ENCODE measurements around the gene SLC39A12. TPM values are rescaled to one million over a fixed set of nuclear protein-coding genes. Genes with fewer than 3 reads are reported as not detected.

SLC39A12 gene
- total RNA-seq, 4 donors from 2014 or later, result 0.11 TPM; not detected in 3

DNA sequence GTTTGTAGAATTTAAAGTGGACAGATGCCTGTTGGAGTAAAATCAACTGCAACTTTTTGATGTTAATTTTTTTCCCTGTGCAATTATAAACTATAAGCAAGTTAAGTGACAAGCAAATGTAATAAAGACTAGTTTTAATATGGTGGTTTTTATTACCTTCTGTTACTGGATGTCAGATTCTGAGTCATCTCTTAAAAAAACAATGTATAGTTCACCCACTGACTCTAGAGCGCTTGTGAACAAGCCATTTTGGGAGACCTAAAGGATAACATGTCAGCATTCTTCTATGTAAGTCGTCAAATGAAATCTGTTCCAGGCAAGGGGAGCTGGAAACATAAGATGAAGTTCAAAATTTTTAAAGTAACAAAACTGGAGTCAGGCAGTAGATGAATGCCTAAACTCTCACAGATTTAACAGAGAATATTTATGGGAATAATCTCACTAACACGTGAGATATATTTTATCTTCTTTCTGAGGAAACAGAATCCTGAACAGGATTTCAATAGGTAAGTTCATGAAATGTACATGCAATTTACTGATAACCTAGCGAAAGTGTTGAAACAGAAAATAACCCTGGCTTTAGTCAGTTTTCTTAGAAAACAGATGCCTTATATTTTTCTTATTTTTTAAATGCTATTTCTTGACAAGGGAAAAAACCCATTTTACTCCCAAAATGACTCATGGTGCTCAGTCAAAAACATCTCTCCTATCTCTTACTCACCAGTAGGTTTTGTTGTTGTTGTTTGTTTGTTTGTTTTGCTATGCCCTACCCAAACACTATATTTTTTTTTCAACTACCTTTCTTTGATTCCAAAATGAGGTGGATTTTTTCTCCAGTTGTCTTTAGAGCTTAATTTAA lies 91.7 kb downstream of the SLC39A12 start:
- 74 to 81% methylated on average over 4 of the region's 4 CpGs for WGBS, 2 donors

DNA sequence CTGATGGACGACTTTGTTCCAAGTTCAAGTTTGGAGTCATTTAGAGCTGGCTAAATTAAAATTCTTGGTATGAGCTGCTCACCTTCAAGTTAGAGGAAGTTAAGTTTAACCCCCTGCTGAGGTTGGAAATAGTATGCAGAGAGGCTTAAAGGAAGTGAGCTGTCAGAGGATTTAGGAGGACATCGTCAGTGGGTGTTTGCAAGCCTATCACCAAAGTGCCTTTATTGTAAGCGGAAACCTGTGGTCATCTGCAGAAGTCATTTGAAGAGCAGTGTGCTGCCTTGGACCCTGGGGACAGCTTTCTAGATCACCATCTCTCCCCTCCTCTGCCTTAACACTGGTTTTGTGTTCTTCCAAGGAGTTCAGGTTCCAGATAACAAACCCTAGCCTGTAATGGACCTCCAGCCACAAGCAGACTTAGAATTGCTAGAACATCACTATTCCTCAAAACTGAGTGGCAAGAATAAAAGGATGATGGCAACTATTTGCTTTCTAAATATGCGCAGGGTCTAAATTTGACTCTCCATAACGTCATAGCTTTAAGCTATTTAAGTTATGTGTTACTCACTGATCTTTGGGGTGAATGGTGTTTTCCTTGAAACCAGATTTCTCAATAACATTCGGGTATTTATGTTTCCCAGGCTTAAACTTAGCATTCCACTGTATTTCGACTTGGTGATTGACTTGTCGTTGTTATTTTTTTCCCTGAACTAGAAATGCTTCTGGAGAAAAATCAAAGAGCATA lies 93.4 kb downstream of the SLC39A12 start:
- Histone ChIP-seq H3K36me3 (no peaks in the 10 kb centered on the region), H3K27me3 (no peaks in the 10 kb centered on the region), H3K4me3 (replicated peaks in 1 of 3) (no peak overlapping the region), H3K27ac (no peak overlapping the region), H3K4me1 (no peaks in the 10 kb centered on the region), H3K9me3 (no peaks in the 10 kb centered on the region)
- no peak for TF ChIP-seq POLR2A (IDR thresholded peaks at IDR 0.05)
- TF ChIP-seq, protein P1, sequence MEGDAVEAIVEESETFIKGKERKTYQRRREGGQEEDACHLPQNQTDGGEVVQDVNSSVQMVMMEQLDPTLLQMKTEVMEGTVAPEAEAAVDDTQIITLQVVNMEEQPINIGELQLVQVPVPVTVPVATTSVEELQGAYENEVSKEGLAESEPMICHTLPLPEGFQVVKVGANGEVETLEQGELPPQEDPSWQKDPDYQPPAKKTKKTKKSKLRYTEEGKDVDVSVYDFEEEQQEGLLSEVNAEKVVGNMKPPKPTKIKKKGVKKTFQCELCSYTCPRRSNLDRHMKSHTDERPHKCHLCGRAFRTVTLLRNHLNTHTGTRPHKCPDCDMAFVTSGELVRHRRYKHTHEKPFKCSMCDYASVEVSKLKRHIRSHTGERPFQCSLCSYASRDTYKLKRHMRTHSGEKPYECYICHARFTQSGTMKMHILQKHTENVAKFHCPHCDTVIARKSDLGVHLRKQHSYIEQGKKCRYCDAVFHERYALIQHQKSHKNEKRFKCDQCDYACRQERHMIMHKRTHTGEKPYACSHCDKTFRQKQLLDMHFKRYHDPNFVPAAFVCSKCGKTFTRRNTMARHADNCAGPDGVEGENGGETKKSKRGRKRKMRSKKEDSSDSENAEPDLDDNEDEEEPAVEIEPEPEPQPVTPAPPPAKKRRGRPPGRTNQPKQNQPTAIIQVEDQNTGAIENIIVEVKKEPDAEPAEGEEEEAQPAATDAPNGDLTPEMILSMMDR (IDR thresholded peaks at IDR 0.05), result no peak
- intact Hi-C loops (cut with DNase I), result no loop called here
- 82 to 87% methylated on average over 8 of the region's 8 CpGs for whole genome bisulfite sequencing, 2 donors
- no peak for DNase-seq

More for the DNA sequence above, 91.7 kb downstream of the SLC39A12 start:
- Histone ChIP-seq H3K9me3 (no peaks in the 10 kb centered on the region), H3K4me3 (replicated peaks in 1 of 3) (no peak overlapping the region), H3K4me1 (no peaks in the 10 kb centered on the region), H3K27ac (no peak overlapping the region), H3K36me3 (no peaks in the 10 kb centered on the region), H3K27me3 (no peaks in the 10 kb centered on the region)
- TF ChIP-seq, protein P1 (IDR thresholded peaks at IDR 0.05), result no peak
- TF ChIP-seq POLR2A (IDR thresholded peaks at IDR 0.05), result no peak
- intact Hi-C loops (cut with DNase I), result no loop called here
- no peak for DNase-seq

DNA sequence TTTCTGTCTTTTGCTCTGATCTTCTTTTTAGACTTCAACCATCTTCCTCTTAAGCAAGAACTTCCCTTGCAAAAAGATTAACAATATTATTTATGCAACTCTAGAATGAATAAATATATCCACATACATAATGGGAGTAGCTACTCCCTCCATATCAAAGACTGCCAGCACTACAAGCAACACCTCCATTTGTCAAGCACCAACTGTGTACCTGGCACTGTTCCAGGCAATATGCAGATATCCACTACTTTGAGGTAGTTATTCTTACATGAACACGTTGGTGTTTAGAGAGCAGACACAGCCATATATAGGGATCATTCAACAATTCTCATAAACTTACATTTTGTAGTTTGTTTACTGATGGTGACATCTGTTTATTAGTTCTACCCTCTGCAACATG lies 104.9 kb downstream of the SLC39A12 start:
- H3K36me3 ChIP-seq, result no peaks in the 10 kb centered on the region
- H3K27ac ChIP-seq, result no peak overlapping the region
- DNase-seq, result no peak
- no peaks in the 10 kb centered on the region for H3K4me1 ChIP-seq
- no peak overlapping the region for H3K4me3 ChIP-seq (replicated peaks in 1 of 3)
- H3K27me3 ChIP-seq, result no peaks in the 10 kb centered on the region
- 44 to 45% methylated on average over 1 of the region's 1 CpG for WGBS, 2 donors
- no peak for TF ChIP-seq POLR2A (IDR thresholded peaks at IDR 0.05)
- intact Hi-C loops (cut with DNase I), result no loop called here
- H3K9me3 ChIP-seq, result no peaks in the 10 kb centered on the region

DNA sequence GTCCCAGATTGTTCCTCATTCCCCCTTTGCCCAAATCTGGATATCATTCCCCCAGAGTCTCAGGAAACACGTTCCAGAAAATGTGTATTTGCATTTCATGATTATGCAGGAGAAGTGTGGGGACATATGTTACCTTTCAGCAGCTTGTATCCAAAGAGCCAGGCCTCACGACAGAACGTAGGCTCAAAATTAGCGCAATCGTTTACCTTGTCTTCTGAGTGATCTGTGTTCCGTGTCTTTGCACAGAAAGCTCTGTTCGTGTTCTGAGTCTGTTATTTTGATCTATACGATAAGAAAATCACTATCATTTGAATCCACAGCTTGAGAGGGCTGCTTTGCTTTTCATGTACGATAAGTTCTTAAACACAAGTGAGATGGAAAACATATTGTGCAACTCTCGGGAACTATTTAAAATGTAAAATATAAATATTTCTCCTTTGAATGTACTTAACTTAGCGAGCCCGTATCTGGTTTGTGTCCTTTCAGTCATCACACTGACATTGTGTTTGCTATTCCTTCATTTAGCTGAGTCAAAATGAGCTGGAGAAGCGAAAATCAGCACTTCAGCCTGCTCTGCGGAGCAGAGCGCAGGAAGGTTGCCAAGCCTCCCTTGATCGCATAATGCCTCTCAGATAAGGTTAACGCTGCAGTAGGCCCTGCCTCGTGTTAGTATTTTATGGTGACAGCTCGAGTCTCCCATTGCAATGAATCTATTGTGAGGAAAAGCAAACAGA lies 108.3 kb downstream of the SLC39A12 start:
- Histone ChIP-seq H3K27me3 (no peaks in the 10 kb centered on the region), H3K9me3 (no peaks in the 10 kb centered on the region), H3K4me3 (replicated peaks in 1 of 3) (no peak overlapping the region), H3K27ac (no peak overlapping the region), H3K36me3 (no peaks in the 10 kb centered on the region), H3K4me1 (no peaks in the 10 kb centered on the region)
- intact Hi-C loops (cut with DNase I), result no loop called here
- DNase-seq, result no peak
- 80 to 81% methylated on average over 19 of the region's 19 CpGs for WGBS, 2 donors
- TF ChIP-seq, protein P1 (IDR thresholded peaks at IDR 0.05), result no peak
- TF ChIP-seq POLR2A (IDR thresholded peaks at IDR 0.05), result no peak

DNA sequence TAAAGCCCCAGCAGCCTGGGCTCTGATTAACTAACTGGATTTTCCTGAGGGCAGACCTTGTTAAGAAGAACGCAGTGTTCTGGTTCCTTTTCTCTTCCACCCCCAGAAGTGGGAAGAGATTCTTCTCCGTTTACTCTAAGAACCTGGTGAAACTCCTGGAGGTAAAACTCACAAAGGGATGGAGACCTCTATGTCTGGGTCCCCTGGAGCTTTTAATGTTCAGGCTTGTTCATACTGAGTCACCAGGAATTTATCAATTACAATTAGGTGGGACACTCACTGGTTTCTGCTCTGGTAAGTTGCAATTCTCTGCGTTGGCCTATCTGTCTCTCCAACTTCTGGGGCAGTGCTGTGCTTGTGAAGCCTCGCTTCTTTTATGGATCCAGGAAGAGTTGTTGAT lies 115.2 kb downstream of the SLC39A12 start:
- WGBS, 2 donors, result 89 to 92% methylated on average over 4 of the region's 4 CpGs
- no peak for DNase-seq
- TF ChIP-seq, protein P1 (IDR thresholded peaks at IDR 0.05), result no peak
- no peak for TF ChIP-seq POLR2A (IDR thresholded peaks at IDR 0.05)
- Histone ChIP-seq H3K9me3 (no peaks in the 10 kb centered on the region), H3K36me3 (no peaks in the 10 kb centered on the region), H3K27me3 (no peaks in the 10 kb centered on the region), H3K4me1 (no peaks in the 10 kb centered on the region), H3K4me3 (replicated peaks in 1 of 3) (no peak overlapping the region), H3K27ac (no peak overlapping the region)
- intact Hi-C loops (cut with DNase I), result no loop called here

Measured in thyroid gland (tissue), 4 donors.